Neural progenitor cell (in vitro differentiated cells): ENCODE data around the gene FGFBP2.

Source experiments
- CTCF ChIP-seq: fragments of 200-600 bp; sonication (generic); IDR thresholded peaks from 2 replicates; pipeline ENCODE4 v1.5.1; 2017; ENCODE audit warnings: antibody characterized with exemption, mild to moderate bottlenecking
- EZH2 ChIP-seq: fragments of 200-600 bp; sonication (generic); IDR thresholded peaks from 2 replicates; pipeline ENCODE4 v1.6.1; 2017; ENCODE audit warnings: antibody characterized with exemption, mild to moderate bottlenecking, moderate library complexity
- EZH2phosphoT487 ChIP-seq: fragments of 200-600 bp; sonication (generic); IDR thresholded peaks from 2 replicates; pipeline ENCODE4 v1.6.1; 2017; ENCODE audit warnings: antibody characterized with exemption

- TF ChIP-seq CTCF = no peak
- TF ChIP-seq EZH2 = no peak
- no peak for TF ChIP-seq EZH2phosphoT487
These were observed 20.6 kb upstream of the FGFBP2 start for GRCh38 chr4:15983610-15984009.
